HK-2 (cell line): ENCODE results near the gene CTXN2.
A peak's percentile ranks its signal among the peaks of the same experiment; 100 is the strongest.

Source experiments
- DNase-seq: peaks from one replicate; pipeline ENCODE4 v3.0.0-alpha.2; 2018; ENCODE audit not compliant: unreplicated experiment

The CTXN2 gene

GRCh38 chr15:48191574-48192225, at the start of gene CTXN2:
Gene CTXN2 (plus strand): TSS chr15:48191665. CDS start chr15:48201301, 9,636 bp downstream.
- no peak for DNase-seq

- DNase-seq: no peak
Observed at GRCh38 chr15:48143856-48144255, 47.6 kb upstream of the CTXN2 start.

GRCh38 chr15:48144889-48145288, 46.6 kb upstream of the CTXN2 start:
- DNase-seq: no peak

GRCh38 chr15:48145923-48146322, 45.5 kb upstream of the CTXN2 start:
- DNase-seq: no peak

GRCh38 chr15:48147358-48147757, 44.1 kb upstream of the CTXN2 start:
- no peak for DNase-seq

GRCh38 chr15:48149858-48150257, 41.6 kb upstream of the CTXN2 start:
- no peak for DNase-seq

- no peak for DNase-seq
Observed at GRCh38 chr15:48153526-48153925, 37.9 kb upstream of the CTXN2 start.

- no peak for DNase-seq
Observed at GRCh38 chr15:48168616-48169015, 22.8 kb upstream of the CTXN2 start.

GRCh38 chr15:48170981-48171380, 20.5 kb upstream of the CTXN2 start:
- DNase-seq: no peak

- DNase-seq: no peak
Observed at GRCh38 chr15:48175126-48175525, 16.3 kb upstream of the CTXN2 start.

- DNase-seq: no peak
Observed at GRCh38 chr15:48176112-48176511, 15.4 kb upstream of the CTXN2 start.

- DNase-seq: no peak
Observed at GRCh38 chr15:48176957-48177356, 14.5 kb upstream of the CTXN2 start.

GRCh38 chr15:48177383-48177765, 14.1 kb upstream of the CTXN2 start:
- no peak for DNase-seq

GRCh38 chr15:48177766-48178647, 13.5 kb upstream of the CTXN2 start, which contains the start of gene MYEF2:
Gene MYEF2 (minus strand): TSS chr15:48178295. CDS start chr15:48178237, 58 bp downstream.
- peak; percentile 73 for DNase-seq

GRCh38 chr15:48178648-48178931, 12.9 kb upstream of the CTXN2 start:
- no peak for DNase-seq

GRCh38 chr15:48182749-48183148, 8.7 kb upstream of the CTXN2 start:
- DNase-seq: no peak

GRCh38 chr15:48185529-48185928, 5.9 kb upstream of the CTXN2 start:
- no peak for DNase-seq

- no peak for DNase-seq
Observed at GRCh38 chr15:48186271-48186670, 5.2 kb upstream of the CTXN2 start.

- DNase-seq: peak; percentile 41
Observed at GRCh38 chr15:48190932-48191573, 412 bp upstream of the CTXN2 start.

GRCh38 chr15:48202068-48202467, 10.6 kb downstream of the CTXN2 start:
- DNase-seq: no peak

GRCh38 chr15:48205981-48206380, 14.5 kb downstream of the CTXN2 start, which contains the start of gene SLC12A1:
Gene SLC12A1 (plus strand): TSS chr15:48206302. CDS start chr15:48207720, 1,418 bp downstream.
- DNase-seq: no peak

- no peak for DNase-seq
Observed at GRCh38 chr15:48221261-48221660, 29.8 kb downstream of the CTXN2 start.

- no peak for DNase-seq
Observed at GRCh38 chr15:48221885-48222284, 30.4 kb downstream of the CTXN2 start.
